IPS DF 19.7 (cell line): ENCODE measurements around the gene AMOTL1.

ENCODE experiments used
- DNase-seq: peaks from one replicate; pipeline ENCODE4 v3.0.0-alpha.2; 2013; ENCODE audit warnings: low read depth, low spot score

The AMOTL1 gene

DNA sequence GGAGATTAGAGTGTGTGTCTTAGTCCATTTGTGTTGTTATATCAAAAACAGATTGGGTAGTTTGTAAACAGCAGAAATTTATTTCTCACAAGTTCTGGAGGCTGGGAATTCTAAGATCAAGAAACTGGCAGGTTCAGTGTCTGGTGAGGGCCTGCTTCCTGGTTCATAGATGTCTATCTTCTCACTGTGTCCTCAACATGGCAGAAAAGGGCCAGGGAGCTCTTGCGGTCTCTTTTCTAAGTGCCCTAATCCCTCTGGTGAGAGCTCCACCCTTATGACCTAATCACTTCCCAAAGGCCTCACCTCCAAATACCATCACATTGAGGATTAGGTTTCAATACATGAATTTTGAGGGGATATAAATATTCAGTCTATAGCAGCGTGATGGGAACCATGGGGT, 25.5 kb upstream of the AMOTL1 start:
- no peak for DNase-seq

DNA sequence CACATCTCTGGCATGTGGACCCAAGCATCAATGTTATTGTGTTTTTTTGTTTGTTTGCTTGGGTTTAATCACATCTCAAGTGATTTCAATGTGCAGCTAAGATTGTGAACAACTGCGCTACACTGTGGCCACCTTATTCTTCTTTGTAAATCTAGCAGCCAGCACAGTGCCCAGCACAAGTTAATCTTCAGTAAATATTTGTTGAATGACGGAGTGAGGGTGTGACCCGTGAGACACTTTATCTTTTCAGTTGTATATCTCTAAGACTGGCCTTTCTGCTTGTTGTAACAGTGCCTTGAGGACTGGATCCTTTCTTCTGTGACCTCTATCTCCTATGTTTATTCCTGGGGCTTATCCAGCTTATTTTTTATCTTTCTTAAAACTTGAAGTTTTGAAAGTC, 21.4 kb upstream of the AMOTL1 start:
- DNase-seq, result no peak

DNA sequence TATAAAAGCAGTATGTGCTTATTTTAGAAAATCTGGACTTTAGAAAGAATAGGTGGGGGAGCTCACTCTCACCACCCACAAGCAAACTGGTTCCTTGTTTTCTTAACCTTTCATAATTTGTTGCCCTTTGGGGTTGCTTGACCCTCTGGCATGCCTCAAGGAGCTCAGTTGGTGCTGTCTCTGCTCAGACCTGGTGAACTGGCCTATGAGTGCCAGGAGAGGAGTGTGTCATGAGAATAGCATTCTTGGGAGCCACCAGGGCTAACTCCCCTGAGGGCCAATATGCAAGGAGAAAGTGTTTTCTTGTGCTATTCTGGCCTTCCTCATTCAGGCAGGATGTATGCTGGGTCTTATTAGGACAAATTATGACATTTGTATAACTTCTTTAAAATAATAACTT, 21.0 kb upstream of the AMOTL1 start:
- no peak for DNase-seq

DNA sequence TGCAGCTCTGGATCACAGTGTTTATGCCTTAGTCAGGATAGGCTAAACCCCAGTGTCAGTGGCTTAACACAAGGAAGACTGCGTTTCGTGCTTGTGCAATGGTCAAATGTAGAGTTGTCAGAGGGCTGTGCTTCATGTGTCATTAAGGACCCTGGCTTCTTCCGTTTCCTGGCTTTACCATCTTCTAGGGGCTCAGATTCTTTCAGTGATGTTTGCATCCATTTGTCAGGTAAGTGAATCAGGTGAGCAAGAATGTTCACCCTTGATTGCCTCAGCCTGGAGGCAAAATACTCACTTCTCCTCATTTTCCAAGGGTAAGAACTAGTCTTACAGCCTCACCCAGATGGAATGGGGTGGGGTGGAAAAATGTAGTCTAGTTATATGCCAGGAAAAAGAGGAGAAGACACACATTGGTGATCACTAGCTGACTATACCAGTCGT, 20.5 kb upstream of the AMOTL1 start:
- DNase-seq, result no peak

DNA sequence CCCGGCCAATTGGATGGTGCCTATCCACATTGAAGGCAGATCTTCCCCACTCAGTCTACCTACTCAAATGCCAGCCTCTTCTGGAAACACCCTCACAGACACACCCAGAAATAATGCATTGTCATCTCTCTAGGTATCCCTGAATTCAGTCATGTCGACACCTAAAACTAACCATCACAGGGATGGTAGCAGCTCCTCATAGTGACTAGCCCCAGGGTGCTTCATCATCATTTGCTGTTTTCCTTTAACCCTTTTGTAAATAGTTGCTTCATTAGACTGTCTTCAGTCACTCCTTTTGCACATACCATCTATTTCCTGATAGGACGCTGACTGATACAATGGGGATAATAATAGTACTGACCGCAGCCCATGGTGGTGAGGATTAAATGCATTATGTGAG, 18.8 kb upstream of the AMOTL1 start:
- no peak for DNase-seq

DNA sequence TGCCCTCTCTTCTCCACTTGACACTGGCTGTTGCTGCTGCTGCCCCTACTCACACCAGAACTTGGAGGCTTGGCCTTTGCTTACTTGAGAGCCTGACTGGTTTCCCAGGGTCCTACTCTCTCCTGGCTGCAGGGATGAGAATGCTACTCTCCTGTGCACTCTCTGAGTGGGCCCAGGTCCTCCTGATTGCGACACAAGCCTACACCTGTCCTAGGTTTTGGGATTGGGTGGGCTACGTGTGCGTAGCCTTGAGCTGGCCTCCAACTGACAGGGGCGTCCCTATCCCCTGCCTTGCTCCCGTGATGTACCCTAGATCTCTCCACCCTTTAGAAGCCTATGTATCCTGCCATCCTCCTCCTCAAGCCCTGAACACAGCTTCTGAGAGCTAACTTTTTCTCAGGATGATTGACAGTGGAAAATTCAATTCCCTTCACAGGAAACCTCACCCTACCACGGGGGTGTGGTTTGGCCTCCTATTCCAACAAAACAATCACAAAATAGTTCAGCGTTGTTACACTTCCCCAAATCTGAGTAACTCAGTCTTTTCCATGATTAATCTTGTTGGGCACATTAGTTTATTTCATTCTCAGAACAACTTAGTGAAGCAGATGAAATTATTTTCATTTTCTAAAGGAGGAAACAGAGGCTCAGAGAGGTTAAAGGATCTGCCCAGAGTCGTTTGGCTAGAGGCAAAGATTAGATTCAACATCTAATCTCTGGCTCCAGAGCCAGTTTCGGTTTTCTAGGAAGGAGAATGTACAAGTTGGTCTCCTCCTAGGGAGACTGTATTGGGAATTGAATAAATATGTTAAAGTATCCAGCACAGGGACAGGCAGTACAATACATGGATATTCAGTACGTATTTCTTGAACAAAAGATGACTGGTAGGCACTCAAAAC, 17.6 kb upstream of the AMOTL1 start:
- no peak for DNase-seq

DNA sequence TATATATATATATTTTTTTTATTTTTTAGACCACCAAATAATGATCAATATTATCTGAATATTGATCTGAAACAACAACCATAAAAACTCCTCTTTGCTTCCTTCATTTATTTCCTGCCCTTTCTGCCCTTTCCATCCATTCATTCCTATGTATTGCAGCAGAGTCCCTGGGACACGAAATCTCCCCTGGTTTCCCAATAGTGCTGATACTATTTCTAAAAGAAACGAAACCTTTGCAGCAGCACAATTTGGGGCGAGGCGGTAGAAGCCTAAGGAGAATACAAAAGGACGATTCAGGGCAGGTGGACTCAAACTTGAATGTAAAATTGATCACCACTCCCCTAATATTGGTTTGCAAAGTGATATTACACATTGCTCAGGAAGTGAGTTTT, 16.9 kb upstream of the AMOTL1 start:
- no peak for DNase-seq

DNA sequence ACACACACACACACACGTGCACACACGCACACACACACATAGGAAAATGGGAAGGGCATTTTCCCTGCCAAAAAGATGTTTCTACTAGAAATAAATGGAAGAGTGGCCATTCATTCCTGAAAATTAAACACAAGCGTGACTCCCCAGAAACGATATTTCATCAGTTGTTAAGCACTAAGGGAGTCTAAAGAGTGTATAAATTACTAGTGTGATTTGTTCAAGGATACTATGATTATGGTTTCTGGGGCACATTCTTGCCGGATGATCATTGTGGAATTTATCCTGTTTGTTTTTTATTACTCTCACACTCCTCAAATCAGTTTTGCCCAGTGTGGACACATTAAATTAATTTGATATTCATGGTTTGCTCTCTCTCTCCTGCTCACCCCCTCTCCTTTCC, 16.4 kb upstream of the AMOTL1 start:
- no peak for DNase-seq

DNA sequence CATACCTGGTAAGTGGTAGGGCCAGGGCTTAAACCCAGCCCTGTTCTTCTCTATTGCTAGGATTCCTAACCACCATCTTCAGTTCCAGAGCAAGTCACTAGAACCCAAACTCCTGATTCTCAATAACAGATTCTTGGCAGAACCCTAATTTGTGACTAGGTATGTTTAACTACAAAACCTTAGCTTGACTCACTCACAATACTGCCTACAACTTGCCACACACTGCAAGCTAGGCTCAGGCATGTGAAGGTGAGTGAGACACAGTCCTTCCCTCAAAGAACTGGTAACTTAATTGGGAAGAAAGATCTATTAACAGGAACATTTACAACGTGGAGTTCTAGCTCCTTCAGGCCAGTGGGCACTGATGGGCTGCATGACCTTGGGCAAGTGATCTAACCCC, 14.5 kb upstream of the AMOTL1 start:
- DNase-seq, result no peak

DNA sequence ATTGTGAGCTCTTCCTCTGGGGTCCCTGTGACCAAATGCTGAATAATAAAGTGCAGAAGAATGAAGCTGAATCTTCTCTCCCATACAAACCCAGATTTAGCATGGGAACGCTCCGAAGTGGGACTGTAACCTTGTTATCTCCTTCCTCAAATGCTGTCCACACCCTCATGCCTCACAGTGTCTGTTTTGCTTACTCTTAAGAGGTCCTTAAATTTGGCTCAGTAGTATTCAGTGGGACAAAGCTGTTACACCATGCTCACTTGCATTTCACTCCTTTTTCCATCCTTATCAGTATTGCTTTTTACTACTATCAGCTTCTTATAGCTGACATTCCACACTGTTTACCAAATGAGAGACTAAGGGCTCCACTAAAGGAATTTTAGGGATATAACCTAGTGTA, 13.8 kb upstream of the AMOTL1 start:
- no peak for DNase-seq

DNA sequence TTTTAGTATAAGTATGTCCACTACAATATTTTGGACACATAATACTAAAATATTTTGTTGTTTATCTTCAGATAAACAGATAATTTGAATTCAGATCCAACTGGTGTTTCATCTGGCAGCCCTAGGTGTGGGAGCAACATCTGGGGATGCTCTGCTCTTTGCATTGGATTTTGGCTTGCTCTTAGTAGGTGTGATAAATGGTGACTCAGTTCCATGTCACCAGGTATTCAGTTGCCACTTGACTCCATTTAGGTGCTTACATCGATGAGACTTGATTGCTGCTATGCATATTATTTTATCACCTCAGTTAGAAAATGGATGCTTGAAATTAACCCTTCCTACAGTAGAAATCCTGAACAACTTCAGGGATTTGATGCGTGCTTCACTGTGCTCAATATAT, 13.3 kb upstream of the AMOTL1 start:
- no peak for DNase-seq

DNA sequence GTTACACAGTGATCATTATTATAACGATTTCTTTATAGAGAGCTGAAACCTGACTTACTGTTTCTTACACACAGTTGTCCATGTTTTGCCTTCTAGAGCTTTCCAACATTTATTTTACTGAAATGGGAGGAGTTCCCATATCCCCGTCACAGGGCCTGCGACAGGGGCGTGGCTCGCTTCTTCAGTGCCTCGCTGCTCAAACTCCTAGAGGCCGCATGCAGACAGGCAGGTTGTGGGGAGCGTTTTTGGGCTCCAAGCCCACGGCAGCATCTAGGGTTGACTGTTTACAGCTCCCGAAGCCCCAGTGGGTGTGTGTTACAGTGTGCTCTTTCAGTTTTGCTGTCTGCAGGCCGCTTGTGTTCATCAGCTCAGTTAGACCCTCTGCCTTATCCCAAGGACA, 12.7 kb upstream of the AMOTL1 start:
- DNase-seq, result no peak

DNA sequence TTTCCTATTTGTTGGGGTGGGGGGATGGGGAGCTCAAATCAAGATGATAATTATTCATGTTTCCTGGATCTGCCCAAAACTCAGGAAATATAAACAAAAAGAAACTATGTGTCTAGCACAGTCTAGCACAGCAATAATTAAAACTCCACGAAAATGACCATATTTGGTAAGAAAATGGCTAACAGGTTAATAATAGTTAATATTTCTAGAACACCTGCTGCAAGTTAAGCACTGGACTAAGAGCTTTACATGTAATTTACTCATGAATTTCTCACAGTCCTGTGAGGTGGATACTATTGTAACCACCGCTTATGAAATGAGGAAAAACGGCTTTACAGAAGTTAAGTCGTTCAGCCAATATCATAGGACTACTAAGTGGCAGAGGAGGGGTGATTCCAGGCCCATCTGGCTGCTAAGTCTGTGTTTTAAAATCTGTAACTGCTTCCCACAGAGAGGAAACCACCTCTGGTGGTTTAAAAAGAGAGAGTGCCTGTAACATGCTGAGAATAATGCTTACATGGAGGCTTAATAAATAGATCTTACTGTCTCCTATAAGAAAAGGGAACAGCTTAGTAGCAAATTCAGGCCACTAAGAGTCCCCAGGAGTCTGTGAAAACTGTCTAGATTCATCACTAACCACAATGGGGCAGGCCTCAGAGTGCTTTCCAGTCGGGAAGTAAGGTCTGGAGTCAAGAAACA, 11.0 kb upstream of the AMOTL1 start:
- DNase-seq, result no peak

DNA sequence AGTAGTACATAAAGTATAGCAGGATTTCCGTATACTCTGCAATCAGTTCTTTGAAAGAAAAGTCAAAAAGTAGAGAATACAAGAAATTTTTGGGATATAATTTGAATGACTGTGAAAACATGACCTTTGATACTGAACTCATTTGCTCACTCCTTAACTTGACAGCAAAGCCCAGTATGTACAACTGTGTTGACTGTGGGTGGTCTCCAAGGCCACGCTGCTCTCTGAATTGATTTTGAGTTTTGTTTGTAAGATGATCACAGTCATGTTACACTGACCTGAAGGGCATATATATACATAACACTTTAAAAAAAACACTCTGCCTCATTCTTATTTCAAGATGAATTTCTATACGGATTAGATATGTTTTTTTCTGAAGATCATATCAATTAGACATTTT, 9.5 kb upstream of the AMOTL1 start:
- no peak for DNase-seq

DNA sequence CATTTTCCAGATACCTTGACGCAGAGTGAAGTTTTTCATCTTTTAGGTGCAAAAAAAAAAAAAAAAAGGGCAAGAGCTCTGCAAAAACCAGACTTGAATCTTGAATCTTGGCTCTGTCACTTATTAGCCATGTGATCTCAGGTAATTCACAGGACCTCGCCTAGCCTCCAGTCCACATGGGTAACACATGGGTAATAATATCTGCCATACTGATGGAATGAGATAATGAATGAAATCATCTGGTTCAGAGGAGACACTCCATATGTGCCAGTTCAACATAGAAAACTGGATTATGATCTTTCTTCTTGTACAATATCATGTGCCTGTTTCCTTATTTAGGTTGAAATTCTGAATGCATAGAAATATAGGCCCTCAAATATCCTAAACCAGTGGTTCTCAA, 8.6 kb upstream of the AMOTL1 start:
- no peak for DNase-seq

DNA sequence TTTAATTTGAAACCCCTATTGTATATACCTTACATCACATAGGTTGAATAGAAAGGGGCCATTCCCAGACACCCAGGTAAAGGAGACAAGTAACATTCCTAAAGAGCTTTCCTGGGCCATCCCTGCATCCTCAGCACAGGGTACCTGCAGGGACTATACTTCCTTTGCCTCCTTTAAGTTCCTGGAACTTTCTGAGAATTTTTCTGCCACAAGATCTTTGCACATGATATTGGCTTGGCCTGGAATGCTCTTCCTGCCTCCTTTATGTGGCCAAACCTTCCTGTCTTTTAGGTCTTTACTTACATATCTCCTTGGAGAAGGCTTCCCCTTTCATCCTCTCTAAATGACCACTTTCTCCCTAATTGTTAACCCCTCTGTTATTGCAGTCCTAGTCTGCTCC, 7.9 kb upstream of the AMOTL1 start:
- DNase-seq, result no peak

DNA sequence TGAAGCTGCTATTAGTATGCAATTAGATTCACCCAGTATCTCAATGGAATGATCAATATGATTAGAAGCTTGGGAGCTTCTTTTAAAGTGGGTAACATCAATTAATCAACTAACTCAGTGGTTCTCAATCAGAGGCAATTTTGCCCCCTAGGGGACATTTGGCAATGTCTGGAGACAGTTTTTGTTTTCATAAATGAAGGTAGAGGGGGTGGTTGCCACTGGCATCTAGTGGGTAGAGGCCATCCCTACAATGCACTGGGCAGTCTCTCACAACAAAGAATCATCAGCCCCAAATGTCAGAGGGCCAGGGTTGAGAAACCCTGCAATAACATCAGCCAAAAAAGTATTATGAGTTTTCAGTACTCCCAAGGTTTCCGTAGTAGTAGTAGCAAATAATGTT, 5.9 kb upstream of the AMOTL1 start:
- DNase-seq, result no peak

DNA sequence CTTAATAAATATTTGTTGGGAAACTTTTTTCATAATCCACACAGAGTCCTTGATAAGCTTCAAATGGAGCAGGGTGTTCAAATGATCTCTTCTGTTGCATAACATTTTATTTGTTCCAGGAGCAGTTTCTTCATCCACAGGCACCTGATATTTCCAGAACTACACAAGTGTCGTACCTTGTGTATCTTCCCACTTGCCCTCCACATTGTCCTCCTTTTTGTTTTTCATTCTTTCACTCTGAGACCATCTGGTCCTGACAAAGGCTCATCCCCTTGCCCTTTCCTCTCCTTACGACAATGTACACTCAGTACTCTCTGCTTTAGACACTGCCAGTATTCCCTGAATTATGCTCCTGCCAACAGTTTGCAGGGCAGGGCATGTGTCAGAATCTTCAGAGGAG, 5.2 kb upstream of the AMOTL1 start:
- DNase-seq, result no peak

DNA sequence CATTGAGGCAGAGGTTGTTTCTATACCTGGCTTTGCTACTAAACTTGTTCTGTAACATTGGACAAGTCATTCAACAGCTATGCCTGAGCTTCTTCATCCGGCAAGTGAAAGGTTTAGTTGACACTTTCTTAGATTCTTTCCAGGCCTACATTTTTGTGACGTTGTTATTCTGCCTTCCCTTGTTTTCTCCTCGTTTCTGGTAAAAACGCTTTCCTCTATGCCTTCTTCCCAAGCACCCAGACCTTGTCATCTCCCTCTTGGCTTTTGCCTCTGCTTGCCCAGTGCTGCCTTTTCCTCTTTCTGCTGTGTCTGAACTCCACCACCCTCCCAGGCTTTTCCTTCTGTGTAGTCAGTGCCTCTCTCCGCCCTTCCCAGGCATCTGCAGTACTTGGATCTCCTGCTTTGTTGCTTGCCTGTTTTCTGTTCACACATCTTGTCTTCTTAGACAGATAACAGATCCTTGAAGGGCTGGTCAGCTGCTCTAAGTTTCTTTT, 1.4 kb upstream of the AMOTL1 start:
- no peak for DNase-seq

DNA sequence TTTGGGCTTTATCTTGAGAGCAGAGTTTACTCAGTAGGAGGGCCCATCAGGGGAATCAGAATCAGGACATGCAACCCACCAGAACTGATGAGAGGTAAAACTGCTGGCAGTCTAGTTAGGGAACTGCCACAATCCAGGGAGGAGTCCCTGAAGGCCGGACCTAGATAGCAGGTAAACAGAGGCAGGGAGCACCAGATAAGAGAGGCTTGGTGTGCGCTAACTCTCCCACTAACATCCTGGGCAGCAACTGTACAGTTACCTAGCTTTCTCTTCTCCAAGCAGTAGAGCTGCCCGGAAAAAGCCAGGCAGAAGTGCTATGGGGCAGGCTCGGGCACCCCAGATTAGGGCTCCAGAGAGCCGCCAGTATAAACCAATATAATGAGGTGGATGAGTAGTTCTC, 865 bp upstream of the AMOTL1 start:
- no peak for DNase-seq

DNA sequence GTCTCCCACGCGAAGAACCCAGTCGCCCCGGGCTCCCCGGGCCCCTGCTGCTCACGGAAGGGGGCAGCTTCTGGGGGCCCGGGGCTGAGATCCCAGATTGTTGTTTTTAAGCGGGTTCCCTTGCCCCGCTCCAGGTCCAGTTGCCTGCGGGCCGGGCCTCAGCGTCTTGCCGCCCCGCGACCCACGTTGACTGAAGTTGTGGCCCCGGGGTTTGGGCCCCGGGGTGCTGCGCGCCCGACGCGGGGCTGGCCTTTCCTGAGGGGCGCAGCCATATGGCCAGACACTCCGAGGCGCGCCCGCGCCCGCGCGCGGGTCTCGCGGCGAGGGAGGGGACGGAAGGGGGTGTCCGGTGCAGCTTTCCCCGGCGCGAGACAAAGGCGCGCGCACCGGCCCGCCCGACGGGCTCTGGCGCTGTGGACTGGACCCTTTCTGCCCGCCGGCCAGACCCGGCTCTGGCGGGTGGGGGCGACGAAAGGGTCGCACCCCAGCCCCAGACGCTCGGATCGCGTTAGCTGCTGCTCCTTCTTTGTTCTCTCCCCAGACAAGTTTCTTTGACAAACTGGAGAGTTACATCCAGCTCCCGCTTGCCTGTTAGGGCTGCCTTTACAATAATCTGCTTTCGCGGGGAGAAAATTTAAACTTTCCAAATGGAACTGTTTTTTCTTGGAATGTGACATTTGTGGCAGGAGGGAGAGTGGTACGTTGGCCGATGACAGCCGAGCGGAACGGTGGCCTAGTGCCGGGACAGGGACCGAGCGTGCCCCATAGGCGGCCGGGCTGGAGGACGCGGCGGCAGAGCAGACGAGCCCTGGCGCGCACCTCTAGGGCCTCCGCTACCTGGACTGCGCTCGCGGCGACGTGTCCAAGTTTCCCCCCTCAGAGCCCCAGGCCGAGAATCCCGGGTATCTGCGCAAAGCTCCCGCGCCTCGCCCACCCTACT, 716 bp downstream of the AMOTL1 start:
- no peak for DNase-seq

DNA sequence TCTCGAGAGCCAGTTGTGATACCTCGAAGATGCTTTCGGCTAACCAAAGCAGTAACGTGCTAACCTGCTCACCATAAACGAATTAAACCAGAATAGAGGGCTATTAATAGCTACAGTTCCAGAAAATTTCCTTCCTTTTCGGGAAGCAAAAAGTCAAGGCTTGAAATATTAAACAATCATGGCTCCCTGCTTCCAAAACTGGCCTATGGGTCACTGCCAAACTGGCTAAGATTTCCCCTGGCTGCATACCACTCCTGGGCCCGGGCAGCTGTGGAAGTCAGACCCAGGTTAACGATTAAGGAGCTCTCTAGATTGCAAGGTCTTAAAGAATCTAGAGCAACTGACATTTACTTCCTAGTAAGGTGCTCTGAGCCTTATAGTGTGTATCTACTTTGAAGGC, 1.7 kb downstream of the AMOTL1 start:
- DNase-seq, result no peak
